Ovary (tissue), 3 donors: Measurements from ENCODE around the gene CYP19A1.

ENCODE experiments used
- CTCF ChIP-seq, 3 donors: fragments of 450-650 bp in 2 of 3; fragments of 200-600 bp in 1 of 3; IDR thresholded peaks; one replicate each; pipeline versions ENCODE4 v1.5.1 to v1.8.0; 2016 to 2022; ENCODE audit warnings: antibody characterized with exemption in 3 of 3, mild to moderate bottlenecking in 1 of 3
- EP300 ChIP-seq: sonication (generic); formaldehyde crosslinking; IDR thresholded peaks from one replicate; pipeline ENCODE4 v1.6.1; 2017; ENCODE audit warnings: antibody characterized with exemption
- donor health status: DM: no; HTN: no; CAD: no.

- no peak for TF ChIP-seq EP300
- peak in 1 of 3 donors; percentile 18 for TF ChIP-seq CTCF (IDR thresholded peaks at IDR 0.05)
Observed at GRCh38 chr15:51281368-51281967, 56.9 kb downstream of the CYP19A1 start.
